Retinal pigment epithelial cell (primary cell): Measurements from ENCODE around the gene TCEA2.

Experiments used
- DNase-seq: peaks from one replicate; pipeline ENCODE4 v3.0.0-alpha.2; 2010; ENCODE audit warnings: low read depth
- H3K4me3 ChIP-seq: 2 replicates; pipeline ENCODE4 v1.5.1; 2011; ENCODE audit warnings: mild to moderate bottlenecking, low read length, control low read depth, moderate library complexity
- CTCF ChIP-seq: conservative IDR thresholded peaks from 2 replicates; pipeline ENCODE4 v1.5.1; 2011; ENCODE audit warnings: low read depth, low read length, control low read depth, inconsistent platforms

TCEA2 gene

DNA sequence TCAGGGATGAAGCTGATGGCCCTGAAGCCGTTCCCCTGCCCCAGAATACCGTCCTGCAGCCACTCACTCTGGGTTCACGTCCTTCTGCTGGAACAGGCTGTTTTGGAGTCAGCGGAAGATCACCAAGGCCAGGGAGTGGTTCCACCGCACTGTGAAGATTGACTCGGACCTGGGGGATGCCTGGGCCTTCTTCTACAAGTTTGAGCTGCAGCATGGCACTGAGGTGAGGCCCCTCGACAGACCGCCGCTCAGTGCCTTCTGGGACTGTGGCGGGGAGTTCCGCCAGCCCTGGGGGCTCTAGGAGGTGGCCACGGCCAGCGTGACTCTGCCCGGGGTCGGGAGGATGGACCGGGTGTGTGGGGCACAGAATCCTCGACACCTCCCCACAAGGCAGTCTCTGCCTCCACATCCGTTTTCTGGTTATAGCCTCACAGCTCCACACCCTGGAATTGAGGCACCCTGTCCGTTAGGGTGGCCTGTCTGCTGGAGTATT, 31.1 kb upstream of the TCEA2 start:
- TF ChIP-seq CTCF = no peak

DNA sequence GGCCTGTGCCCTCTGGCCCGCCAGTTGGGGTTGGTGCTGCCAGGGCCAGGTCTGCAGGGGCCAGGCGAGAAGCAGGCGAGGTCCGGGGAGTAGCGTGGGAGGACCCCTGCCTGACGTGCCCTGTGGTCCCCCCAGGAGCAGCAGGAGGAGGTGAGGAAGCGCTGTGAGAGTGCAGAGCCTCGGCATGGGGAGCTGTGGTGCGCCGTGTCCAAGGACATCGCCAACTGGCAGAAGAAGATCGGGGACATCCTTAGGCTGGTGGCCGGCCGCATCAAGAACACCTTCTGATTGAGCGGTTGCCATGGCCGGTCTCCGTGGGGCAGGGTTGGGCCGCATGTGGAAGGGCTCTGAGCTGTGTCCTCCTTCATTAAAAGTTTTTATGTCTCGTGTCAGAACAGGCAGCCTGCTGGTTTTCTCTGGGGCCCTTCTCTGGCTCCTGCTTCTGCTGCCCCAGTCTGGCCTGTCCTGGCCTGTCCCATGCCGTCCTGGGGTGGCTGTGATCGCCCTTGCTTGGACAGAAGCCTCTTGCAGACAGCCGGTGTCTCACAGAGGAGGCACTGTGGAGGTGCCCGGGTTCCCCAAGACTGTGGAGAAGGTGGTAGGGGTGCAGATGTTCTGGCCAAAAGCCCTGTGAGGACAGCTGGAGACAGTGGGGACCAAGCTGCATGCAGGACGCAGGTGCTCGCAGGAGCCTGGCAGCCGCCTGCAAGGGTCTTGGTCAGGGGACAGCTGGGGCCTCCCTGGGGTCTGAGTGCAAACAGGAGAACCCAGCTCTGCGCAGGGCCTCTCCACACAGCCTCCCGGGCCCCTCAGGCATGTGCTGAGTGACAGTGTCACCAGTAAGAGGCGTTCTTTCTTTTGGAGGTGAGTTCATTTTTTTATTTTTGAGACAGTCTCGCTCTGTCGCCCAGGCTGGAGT, 30.0 kb upstream of the TCEA2 start:
- H3K4me3 ChIP-seq = no peak overlapping the region
- no peak for DNase-seq
- no peak for TF ChIP-seq CTCF

More for the DNA sequence above, 31.1 kb upstream of the TCEA2 start:
- DNase-seq = no peak
- H3K4me3 ChIP-seq = no peak overlapping the region

DNA sequence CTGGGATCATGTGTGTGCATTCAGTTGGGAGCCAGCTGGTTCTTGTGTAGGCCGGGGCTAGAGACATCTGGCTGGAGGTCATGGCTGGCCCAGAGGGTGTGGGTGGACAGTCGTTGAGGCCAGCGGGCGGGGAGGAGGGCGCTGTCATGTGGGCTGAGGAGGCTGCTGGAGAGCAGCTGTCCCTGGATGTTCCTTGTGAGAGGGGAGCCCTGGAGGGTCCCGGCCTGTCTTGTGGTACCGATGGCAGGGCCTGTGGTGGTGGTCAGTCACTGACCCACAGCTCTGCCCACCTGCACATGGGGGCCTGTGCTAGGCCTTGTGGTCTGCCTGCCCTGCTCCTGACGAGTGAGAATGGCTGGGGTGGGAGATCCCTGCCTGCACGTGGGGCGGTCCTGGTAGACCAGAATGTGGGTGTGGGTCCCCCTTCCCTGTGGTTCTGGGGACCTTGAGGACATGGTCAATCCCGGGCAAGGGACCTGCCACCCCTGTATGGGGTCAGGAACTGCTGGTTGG, 29.0 kb upstream of the TCEA2 start:
- H3K4me3 ChIP-seq = no peak overlapping the region
- TF ChIP-seq CTCF = no peak
- DNase-seq = no peak

DNA sequence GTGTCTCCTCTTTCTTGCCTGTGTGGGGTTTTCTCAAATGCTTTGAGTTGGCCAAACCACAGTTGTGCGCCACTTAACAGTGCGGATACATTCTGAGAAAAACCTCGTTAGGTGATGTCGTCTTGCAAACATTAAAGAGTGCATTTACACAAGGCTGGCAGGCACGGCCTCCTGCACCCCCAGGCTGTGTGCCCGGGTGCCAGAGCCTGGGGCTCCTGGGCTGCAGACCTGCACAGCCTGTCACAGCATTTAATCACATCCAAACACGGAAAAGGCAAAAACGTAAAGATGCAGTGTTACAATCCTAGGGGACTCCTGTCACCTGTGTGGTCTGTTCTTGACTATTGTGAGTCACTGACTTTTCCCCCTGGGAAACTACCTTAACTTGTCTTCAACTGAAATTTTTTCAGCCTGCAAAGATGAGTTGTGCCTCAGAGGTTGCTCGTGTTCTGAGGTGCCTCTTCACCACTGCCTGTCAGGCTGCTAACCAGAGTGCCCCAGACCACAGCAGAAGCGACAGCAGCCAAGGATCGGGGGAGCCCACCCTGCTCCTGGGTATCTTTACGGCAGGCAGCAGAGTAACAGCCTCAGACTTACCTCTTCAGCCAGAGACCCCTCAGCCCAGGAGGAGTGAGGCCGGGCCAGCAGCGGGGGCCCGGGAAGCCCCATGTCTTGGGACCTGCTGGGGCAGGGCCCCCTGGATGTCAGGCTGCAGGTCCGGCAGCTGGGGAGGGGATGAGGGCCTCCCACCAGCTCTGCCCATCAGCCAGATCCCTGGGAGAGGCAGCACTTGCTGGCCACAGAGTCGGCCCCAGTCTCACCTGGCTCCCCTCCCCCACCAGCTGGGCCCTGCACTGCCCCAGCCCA, 27.7 kb upstream of the TCEA2 start:
- H3K4me3 ChIP-seq = no peak overlapping the region
- TF ChIP-seq CTCF = no peak
- no peak for DNase-seq

- TF ChIP-seq CTCF = no peak
- DNase-seq = no peak
- H3K4me3 ChIP-seq = no peak within 1 kb of the TSS
These were observed 27.1 kb upstream of the TCEA2 start, which contains the start of gene C20orf204 for GRCh38 chr20:64035933-64036345. C20orf204 (plus strand) TSS chr20:64036182; CDS start chr20:64036324, 142 bp downstream.

GRCh38 chr20:64036346-64037198, 26.4 kb upstream of the TCEA2 start:
- TF ChIP-seq CTCF = no peak
- H3K4me3 ChIP-seq = no peak overlapping the region
- no peak for DNase-seq
